ENCODE data around the gene CLCN3. TPM values are rescaled to one million over a fixed set of nuclear protein-coding genes. Genes with fewer than 3 reads are reported as not detected.

The CLCN3 gene
- total RNA-seq, 2 donors from 2014 or later = 67.2 to 96.4 TPM

DNA sequence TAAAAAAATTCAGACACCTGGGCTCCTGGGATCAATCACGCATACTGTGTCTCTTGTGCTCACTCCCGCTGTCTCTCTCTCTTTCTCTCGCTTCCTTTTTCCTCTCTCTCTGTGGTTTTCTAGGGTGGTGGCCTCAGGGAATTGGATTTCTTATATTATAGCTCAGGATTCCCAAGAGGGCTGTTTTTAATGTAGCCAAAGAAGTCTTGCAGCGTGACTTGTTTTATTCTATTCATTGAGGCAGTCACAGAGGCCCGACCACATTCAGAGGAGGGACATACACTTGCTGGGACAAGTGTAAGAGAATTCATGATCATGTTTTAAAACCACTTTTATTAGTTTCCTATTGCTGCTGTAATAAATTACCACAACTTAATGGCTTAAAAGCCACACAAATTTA, 78.0 kb downstream of the CLCN3 start:
- Histone ChIP-seq H3K27ac (no peak overlapping the region), H3K9me3 (no peaks in the 10 kb centered on the region), H3K4me3 (no peak overlapping the region), H3K27me3 (replicated peaks; ENCODE audit: insufficient read depth) (no peaks in the 10 kb centered on the region), H3K4me1 (replicated peaks) (no peaks in the 10 kb centered on the region), H3K36me3 (no peaks in the 10 kb centered on the region)
- TF ChIP-seq CTCF (IDR thresholded peaks at IDR 0.05) = no peak
- no peak for TF ChIP-seq POLR2A (IDR thresholded peaks at IDR 0.05)
- no peak for TF ChIP-seq POLR2AphosphoS5 (IDR thresholded peaks at IDR 0.05)
- intact Hi-C loops (cut with DNase I) = no loop called here
- WGBS = 78% methylated on average over 5 of the region's 5 CpGs
- DNase-seq (ENCODE audit: low spot score) = no peak

- Histone ChIP-seq H3K4me1 (replicated peaks) (no peaks in the 10 kb centered on the region), H3K27ac (no peak overlapping the region), H3K9me3 (no peaks in the 10 kb centered on the region), H3K4me3 (no peak overlapping the region), H3K27me3 (replicated peaks; ENCODE audit: insufficient read depth) (no peaks in the 10 kb centered on the region), H3K36me3 (no peaks in the 10 kb centered on the region)
- WGBS = 77% methylated on average over 2 of the region's 2 CpGs
- no peak for DNase-seq (ENCODE audit: low spot score)
- intact Hi-C loops (cut with DNase I) = no loop called here
- TF ChIP-seq POLR2A (IDR thresholded peaks at IDR 0.05) (no peak), POLR2AphosphoS5 (IDR thresholded peaks at IDR 0.05) (no peak), CTCF (IDR thresholded peaks at IDR 0.05) (no peak)
Observed at GRCh38 chr4:169707958-169708643, 87.7 kb downstream of the CLCN3 start.

DNA sequence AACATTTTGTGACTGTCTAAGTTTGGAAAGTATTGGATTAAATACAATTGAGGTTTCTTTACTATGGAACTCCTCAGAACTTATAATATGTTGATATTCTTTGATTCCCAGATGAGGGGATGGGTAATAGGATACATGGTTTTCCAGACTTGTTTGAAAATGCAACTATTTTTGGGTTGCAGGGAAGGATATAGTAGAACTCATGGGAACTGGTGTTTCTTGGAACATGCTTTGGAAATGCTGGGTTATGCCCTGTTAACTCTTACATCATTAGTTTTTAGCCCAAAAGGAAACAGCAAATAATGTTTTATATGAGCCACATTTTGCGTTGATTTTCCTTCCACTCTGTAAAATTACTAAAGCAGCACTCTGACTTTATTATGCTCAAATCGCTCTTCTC, 95.4 kb downstream of the CLCN3 start:
- H3K4me3 ChIP-seq = no peak overlapping the region
- no peak for DNase-seq (ENCODE audit: low spot score)
- H3K4me1 ChIP-seq (replicated peaks) = no peaks in the 10 kb centered on the region
- H3K36me3 ChIP-seq = no peaks in the 10 kb centered on the region
- intact Hi-C loops (cut with DNase I) = no loop called here
- H3K9me3 ChIP-seq = no peaks in the 10 kb centered on the region
- 95% methylated on average over 2 of the region's 2 CpGs for WGBS
- H3K27me3 ChIP-seq (replicated peaks; ENCODE audit: insufficient read depth) = no peaks in the 10 kb centered on the region
- no peak overlapping the region for H3K27ac ChIP-seq
- no peak for TF ChIP-seq POLR2AphosphoS5 (IDR thresholded peaks at IDR 0.05)
- TF ChIP-seq CTCF (IDR thresholded peaks at IDR 0.05) = no peak
- TF ChIP-seq POLR2A (IDR thresholded peaks at IDR 0.05) = no peak

DNA sequence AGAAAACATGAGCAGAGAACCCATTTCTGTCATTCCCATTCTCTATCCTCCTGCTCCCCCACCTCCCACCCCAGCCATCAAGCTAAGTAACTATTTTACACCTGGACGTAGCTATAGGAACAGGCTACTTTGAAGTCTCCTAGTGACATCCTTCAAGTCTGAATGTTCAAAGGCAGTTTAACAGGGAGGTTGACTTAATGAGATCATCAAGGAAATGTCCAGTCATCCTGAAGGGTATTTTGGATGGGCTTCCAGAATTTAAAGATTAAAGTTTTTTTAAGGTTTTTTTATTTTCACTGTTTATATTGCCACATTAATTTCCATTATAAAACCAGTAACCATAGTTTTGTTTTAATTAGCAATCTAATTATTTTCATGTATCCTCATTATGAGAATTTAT, 96.3 kb downstream of the CLCN3 start:
- TF ChIP-seq POLR2A (IDR thresholded peaks at IDR 0.05) (no peak), CTCF (IDR thresholded peaks at IDR 0.05) (no peak), POLR2AphosphoS5 (IDR thresholded peaks at IDR 0.05) (no peak)
- 77% methylated on average over 1 of the region's 1 CpG for whole genome bisulfite sequencing
- Histone ChIP-seq H3K4me3 (no peak overlapping the region), H3K27me3 (replicated peaks; ENCODE audit: insufficient read depth) (no peaks in the 10 kb centered on the region), H3K9me3 (no peaks in the 10 kb centered on the region), H3K36me3 (no peaks in the 10 kb centered on the region), H3K27ac (no peak overlapping the region), H3K4me1 (replicated peaks) (no peaks in the 10 kb centered on the region)
- no peak for DNase-seq (ENCODE audit: low spot score)
- intact Hi-C loops (cut with DNase I) = no loop called here

DNA sequence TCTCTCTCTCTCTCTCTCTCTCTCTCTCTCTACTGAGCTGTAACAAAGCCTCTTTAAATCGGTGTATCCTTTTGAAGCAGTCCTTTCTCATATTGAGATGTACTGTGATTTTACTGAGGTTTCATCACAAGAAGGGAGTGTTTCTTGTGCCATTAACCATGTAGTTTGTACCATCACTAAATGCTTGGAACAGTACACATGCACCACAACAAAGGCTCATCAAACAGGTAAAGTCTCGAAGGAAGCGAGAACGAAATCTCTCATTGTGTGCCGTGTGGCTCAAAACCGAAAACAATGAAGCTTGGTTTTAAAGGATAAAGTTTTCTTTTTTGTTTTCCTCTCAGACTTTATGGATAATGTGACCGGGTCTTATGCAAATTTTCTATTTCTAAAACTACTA, 100.2 kb downstream of the CLCN3 start:
- Histone ChIP-seq H3K4me1 (replicated peaks) (no peaks in the 10 kb centered on the region), H3K27me3 (replicated peaks; ENCODE audit: insufficient read depth) (no peaks in the 10 kb centered on the region), H3K4me3 (no peak overlapping the region), H3K36me3 (no peaks in the 10 kb centered on the region), H3K9me3 (no peaks in the 10 kb centered on the region), H3K27ac (no peak overlapping the region)
- WGBS = 89% methylated on average over 7 of the region's 7 CpGs
- TF ChIP-seq POLR2A (IDR thresholded peaks at IDR 0.05) (no peak), CTCF (IDR thresholded peaks at IDR 0.05) (no peak), POLR2AphosphoS5 (IDR thresholded peaks at IDR 0.05) (no peak)
- DNase-seq (ENCODE audit: low spot score) = no peak
- intact Hi-C loops (cut with DNase I) = no loop called here
